Activated CD8-positive, alpha-beta T cell treated with anti-CD3 and anti-CD28 coated beads for 36 hours (primary cell): ENCODE data around the gene GABRA5. TPM values are rescaled to one million over a fixed set of nuclear protein-coding genes. Genes with fewer than 3 reads are reported as not detected.

Source experiments
- ATAC-seq: fragments of 200-7000 bp; cut with Tn5 transposase; one replicate; pipeline ENCODE4 v1.10.0; 2021; ENCODE audit warnings: mild to moderate bottlenecking, moderate library complexity
- CTCF ChIA-PET: fragments of 350-600 bp; sonication (Branson Sonifier 250); formaldehyde crosslinking; loops from one replicate; lab custom pipeline; 2021; ENCODE audit warnings: antibody characterized with exemption; lab: Charles Lee
- POLR2A ChIA-PET: fragments of 350-600 bp; sonication (Branson Sonifier 250); formaldehyde crosslinking; loops from one replicate; lab custom pipeline; 2021; ENCODE audit warnings: antibody characterized with exemption; lab: Charles Lee
- DNase-seq: peaks from one replicate; pipeline ENCODE4 v3.0.0-alpha.2; 2020
- H3K27ac Mint-ChIP-seq: one replicate; pipeline ENCODE4 v1.8.0; 2021; ENCODE audit warnings: mild to moderate bottlenecking, mixed read lengths
- H3K27me3 Mint-ChIP-seq: one replicate; pipeline ENCODE4 v1.8.0; 2021; ENCODE audit warnings: mixed read lengths
- H3K36me3 Mint-ChIP-seq: one replicate; pipeline ENCODE4 v1.8.0; 2021; ENCODE audit warnings: low read depth, mixed read lengths
- H3K4me1 Mint-ChIP-seq: one replicate; pipeline ENCODE4 v1.8.0; 2021; ENCODE audit warnings: low read depth, mixed read lengths
- H3K4me3 Mint-ChIP-seq: one replicate; pipeline ENCODE4 v1.8.0; 2021; ENCODE audit warnings: mild to moderate bottlenecking, moderate library complexity, mixed read lengths
- H3K9me3 Mint-ChIP-seq: one replicate; pipeline ENCODE4 v1.8.0; 2021; ENCODE audit warnings: mixed read lengths
- CTCF ChIP-seq: fragments of 200-600 bp; IDR thresholded peaks from one replicate; pipeline ENCODE4 v1.8.0; 2022; ENCODE audit warnings: antibody characterized with exemption, mild to moderate bottlenecking
- intact Hi-C: fragments of 100-400 bp; cut with micrococcal nuclease; formaldehyde crosslinking; loops from one replicate; pipeline ENCODE4 v1.10.0; 2022
- total RNA-seq, 2 experiments: library from RNA; stranded (reverse); gene quantifications; one replicate each; pipeline ENCODE4 v1.2.3, GENCODE V29; 2021

The GABRA5 gene
- total RNA-seq, 2 experiments from 2014 or later, result not detected

DNA sequence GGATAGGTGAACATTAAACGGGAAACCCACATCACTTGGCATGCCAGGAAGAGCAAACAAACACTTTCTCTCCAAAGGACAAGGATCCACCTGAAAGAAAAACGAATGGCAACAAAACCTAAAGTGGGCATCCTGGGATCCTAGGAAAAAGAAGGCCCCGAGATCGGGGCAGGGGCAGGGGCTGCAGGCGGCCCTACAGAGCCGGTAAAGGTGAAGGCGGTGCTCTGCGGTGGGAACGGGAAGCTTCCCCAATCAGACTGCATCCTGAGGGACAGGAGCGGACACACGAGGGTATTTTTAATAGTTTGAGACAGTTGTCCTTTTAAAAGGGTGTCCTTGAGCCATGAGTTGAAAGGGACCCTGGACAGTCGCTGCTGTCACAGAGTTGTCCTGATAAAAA lies 24.9 kb upstream of the GABRA5 start:
- DNase-seq (no peak), ATAC-seq (no peak)
- Mint-ChIP-seq H3K36me3 (no peaks in the 10 kb centered on the region), H3K4me1 (no peaks in the 10 kb centered on the region), H3K27ac (no peak overlapping the region), H3K9me3 (no peaks in the 10 kb centered on the region), H3K4me3 (no peak overlapping the region), H3K27me3 (peaks cover 6% of the 10 kb centered on the region)
- ChIA-PET POLR2A (no interaction called here), CTCF (no interaction called here)
- TF ChIP-seq CTCF, result no peak
- intact Hi-C loops, result no loop called here

DNA sequence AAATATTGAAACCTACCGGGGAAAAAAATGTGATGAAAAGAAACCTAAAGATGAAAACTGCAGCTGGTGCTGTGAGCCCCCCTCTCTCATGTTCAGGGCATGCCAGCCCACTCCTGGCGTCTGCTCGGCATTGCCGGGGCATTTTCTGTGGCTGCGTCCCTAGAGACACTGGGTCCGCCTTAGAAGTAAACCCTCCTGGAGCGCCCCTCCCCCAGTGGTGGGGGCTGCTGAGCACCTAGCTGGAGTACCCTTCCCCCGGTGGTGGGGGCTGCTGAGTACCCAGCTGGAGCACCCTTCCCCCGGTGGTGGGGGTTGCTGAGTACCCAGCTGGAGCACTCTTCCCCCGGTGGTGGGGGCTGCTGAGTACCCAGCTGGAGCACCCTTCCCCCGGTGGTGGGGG lies 24.5 kb upstream of the GABRA5 start:
- POLR2A ChIA-PET, result no interaction called here
- no peak for TF ChIP-seq CTCF
- intact Hi-C loops, result no loop called here

GRCh38 chr15:26844901-26845300 lies 22.0 kb upstream of the GABRA5 start:
- no peak overlapping the region for H3K27ac Mint-ChIP-seq
- ChIA-PET CTCF (no interaction called here), POLR2A (no interaction called here)
- peaks cover 6% of the 10 kb centered on the region for H3K9me3 Mint-ChIP-seq
- intact Hi-C loops, result no loop called here
- TF ChIP-seq CTCF, result no peak
- no peaks in the 10 kb centered on the region for H3K27me3 Mint-ChIP-seq
- no peaks in the 10 kb centered on the region for H3K4me1 Mint-ChIP-seq
- H3K36me3 Mint-ChIP-seq, result no peaks in the 10 kb centered on the region
- DNase-seq (no peak), ATAC-seq (no peak)
- H3K4me3 Mint-ChIP-seq, result no peak overlapping the region

More for the DNA sequence above, 24.5 kb upstream of the GABRA5 start:
- H3K27ac Mint-ChIP-seq, result no peak overlapping the region
- H3K36me3 Mint-ChIP-seq, result no peaks in the 10 kb centered on the region
- ATAC-seq (no peak), DNase-seq (no peak)
- CTCF ChIA-PET, result no interaction called here
- H3K4me3 Mint-ChIP-seq, result no peak overlapping the region
- H3K27me3 Mint-ChIP-seq, result peaks cover 6% of the 10 kb centered on the region
- H3K4me1 Mint-ChIP-seq, result no peaks in the 10 kb centered on the region
- H3K9me3 Mint-ChIP-seq, result no peaks in the 10 kb centered on the region

DNA sequence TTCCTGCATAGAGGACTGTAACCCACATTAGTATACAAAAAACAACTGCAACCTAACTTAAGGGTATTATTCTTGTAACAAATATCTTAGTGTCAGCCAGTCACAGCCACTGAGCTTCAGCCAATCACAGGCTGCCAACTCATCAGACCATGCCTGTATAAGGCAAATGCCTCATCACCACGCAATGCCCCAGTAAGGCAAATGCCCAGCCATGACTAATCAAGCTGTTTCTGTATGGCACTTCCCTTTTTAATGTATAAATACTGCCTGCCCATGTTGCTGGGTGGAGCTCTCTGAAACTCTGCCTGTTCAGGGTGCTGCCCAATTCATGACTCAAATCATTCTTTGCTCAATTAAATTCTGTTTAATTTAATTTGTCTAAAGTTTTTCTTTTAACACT lies 18.4 kb upstream of the GABRA5 start:
- DNase-seq (no peak), ATAC-seq (no peak)
- no peaks in the 10 kb centered on the region for H3K27me3 Mint-ChIP-seq
- POLR2A ChIA-PET, result no interaction called here
- intact Hi-C loops, result no loop called here
- no peaks in the 10 kb centered on the region for H3K4me1 Mint-ChIP-seq
- H3K27ac Mint-ChIP-seq, result no peak overlapping the region
- peaks cover 6% of the 10 kb centered on the region for H3K9me3 Mint-ChIP-seq
- no peaks in the 10 kb centered on the region for H3K36me3 Mint-ChIP-seq
- no peak overlapping the region for H3K4me3 Mint-ChIP-seq
- CTCF ChIA-PET, result no interaction called here
- no peak for TF ChIP-seq CTCF

GRCh38 chr15:26850161-26850560 lies 16.7 kb upstream of the GABRA5 start:
- no peak overlapping the region for H3K27ac Mint-ChIP-seq
- H3K4me3 Mint-ChIP-seq, result no peak overlapping the region
- TF ChIP-seq CTCF, result no peak
- CTCF ChIA-PET, result interaction anchor here (0.9 kb wide), 1 partner anchor 11 kb away, joined by 5 read pairs; no protein-coding TSS in a partner anchor
- DNase-seq, result no peak
- H3K36me3 Mint-ChIP-seq, result no peaks in the 10 kb centered on the region
- POLR2A ChIA-PET, result no interaction called here
- intact Hi-C loops, result no loop called here
- H3K4me1 Mint-ChIP-seq, result no peaks in the 10 kb centered on the region
- ATAC-seq, result no peak
- peaks cover 6% of the 10 kb centered on the region for H3K9me3 Mint-ChIP-seq
- no peaks in the 10 kb centered on the region for H3K27me3 Mint-ChIP-seq
